Lower leg skin (tissue), 3 donors: Measurements from ENCODE around the gene COL13A1.

ENCODE experiments used
- CTCF ChIP-seq, 3 donors: fragments of 450-650 bp; IDR thresholded peaks; one replicate each; pipeline ENCODE4 v1.5.1; 2016; ENCODE audit warnings: antibody characterized with exemption in 3 of 3, mild to moderate bottlenecking in 3 of 3, moderate library complexity in 2 of 3
- POLR2A ChIP-seq, 2 donors: fragments of 450-650 bp; IDR thresholded peaks; one replicate each; pipeline ENCODE4 v1.6.1; 2016 to 2017; ENCODE audit warnings: antibody characterized with exemption in 2 of 2, mild to moderate bottlenecking in 1 of 2, moderate library complexity in 1 of 2

GRCh38 chr10:69939061-69939460 lies 137.4 kb downstream of the COL13A1 start:
- no peak for TF ChIP-seq CTCF (IDR thresholded peaks at IDR 0.05)
- TF ChIP-seq POLR2A (IDR thresholded peaks at IDR 0.05): no peak
